IPS-NIHi7 (cell line): Measurements from ENCODE around the gene AEBP2.
"Not testable (repeated sequence)": the region's sequence is repeated elsewhere in the genome, so short reads cannot be mapped to it uniquely, and the experiment has no call there.

Source experiments
- DNase-seq: peaks from one replicate; pipeline ENCODE4 v3.0.0; 2012; ENCODE audit warnings: mixed read lengths; ENCODE audit errors: extremely low spot score

Gene AEBP2

DNA sequence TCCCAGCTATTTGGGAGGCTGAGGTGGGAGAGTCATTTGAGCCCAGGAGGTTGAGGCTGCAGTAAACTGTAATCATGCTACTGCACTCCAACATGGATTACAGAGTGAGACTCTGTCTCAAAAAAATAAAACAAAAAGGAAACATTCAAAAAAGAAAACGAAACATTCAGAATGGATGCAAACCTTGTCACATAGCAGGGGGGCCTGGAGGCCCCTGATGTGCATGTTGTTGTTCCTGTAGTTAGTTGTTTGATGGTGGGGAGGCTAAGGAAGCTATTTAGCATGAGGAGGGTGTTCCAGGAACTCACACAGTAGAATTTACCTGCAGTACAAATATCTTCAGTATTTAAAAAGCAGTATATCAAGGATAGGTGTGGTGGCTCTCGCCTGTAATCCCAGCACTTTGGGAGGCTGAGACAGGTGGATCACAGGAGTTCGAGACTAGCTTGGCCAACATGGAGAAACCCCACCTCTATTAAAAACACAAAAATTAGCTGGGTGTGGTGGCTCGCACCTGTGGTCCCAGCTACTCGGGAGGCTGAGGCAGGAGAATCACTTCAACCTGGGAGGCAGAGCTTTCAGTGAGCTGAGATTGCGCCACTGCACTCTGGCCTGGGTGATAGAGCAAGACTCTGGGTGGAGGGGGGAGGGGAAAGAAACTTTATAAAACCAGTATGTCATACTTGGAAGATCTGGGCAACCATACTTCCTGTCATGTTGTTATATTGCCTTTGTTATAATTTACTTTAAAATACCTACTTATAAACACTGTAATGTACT, 17.6 kb upstream of the AEBP2 start:
- no peak for DNase-seq

- DNase-seq, result no peak
These were observed 15.9 kb upstream of the AEBP2 start for GRCh38 chr12:19423166-19423930.

- no peak for DNase-seq
These were observed 11.0 kb upstream of the AEBP2 start for GRCh38 chr12:19428246-19428645.

GRCh38 chr12:19429491-19429890, 9.8 kb upstream of the AEBP2 start:
- not testable (repeated sequence) for DNase-seq

GRCh38 chr12:19430988-19431387, 8.3 kb upstream of the AEBP2 start:
- DNase-seq, result no peak

DNA sequence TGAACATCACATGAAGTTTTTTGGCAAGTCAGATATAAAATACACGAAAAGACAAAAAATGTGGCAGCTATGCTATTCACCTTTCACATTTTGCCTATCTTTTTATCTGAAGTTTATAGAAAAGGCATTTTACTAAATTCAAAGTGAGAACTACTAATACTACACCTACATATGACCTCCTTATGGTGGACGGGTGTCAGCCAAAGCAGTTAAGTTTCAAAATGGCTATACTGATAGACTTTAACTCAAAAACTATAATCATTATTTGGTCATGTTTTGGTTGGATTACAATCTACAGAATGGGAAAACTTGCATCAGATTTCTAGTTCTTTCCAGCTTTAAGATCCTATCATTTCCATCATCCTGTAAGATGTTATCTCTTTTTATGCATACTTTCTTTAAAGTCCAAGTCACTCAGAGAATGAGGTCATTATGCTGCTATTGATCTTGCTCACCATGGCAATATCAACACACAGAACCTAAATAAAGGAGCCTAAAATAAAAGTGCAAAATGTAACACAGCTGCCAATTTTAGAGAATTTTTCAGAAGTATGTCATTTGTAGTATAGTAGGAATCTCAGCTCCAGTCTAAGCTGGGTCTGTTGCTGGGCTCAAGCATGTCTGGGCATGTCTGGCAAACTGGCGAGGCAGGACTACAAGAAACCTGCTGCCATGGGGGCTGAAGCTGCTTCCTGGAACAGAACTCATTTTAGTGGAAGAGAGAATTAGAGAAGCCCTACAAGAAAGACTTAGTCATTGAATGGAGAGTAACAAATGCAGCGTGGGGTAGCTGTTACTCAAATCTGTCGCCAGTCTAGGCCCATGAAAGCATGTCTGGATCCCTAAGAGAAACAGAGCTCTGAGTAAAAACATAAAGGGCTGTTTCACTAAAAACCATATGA, 7.6 kb upstream of the AEBP2 start:
- DNase-seq, result no peak

- no peak for DNase-seq
These were observed 6.8 kb upstream of the AEBP2 start for GRCh38 chr12:19432309-19433170.

GRCh38 chr12:19434538-19434937, 4.8 kb upstream of the AEBP2 start:
- no peak for DNase-seq

GRCh38 chr12:19435831-19436497, 3.3 kb upstream of the AEBP2 start:
- no peak for DNase-seq

- DNase-seq, result no peak
These were observed 2.4 kb upstream of the AEBP2 start for GRCh38 chr12:19436931-19437330.

DNA sequence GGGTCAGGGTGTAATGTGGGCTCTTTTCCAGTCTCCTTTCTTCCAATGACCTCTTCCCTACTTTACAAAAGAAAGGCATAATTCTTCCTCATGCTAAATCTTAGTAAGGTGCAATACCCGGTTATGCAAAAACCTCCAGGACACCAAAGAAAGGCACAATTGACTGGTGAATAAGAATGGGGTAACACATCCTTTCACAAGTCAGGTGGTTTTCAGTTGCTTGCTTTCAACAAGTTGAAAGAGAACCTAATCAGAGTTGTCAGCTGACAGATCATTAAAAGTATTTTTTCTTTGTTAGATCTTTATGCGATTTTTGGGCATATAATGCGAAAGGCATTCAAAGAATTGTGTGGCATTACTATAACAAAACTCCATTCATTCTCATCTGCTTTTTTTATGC, 1.3 kb upstream of the AEBP2 start:
- peak; percentile 28 for DNase-seq

- DNase-seq, result peak; percentile 36
These were observed 947 bp downstream of the AEBP2 start for GRCh38 chr12:19440019-19440858.

- DNase-seq, result no peak
These were observed 1.6 kb downstream of the AEBP2 start for GRCh38 chr12:19440916-19441315.

- DNase-seq, result no peak
These were observed 4.3 kb downstream of the AEBP2 start for GRCh38 chr12:19443585-19443984.

DNA sequence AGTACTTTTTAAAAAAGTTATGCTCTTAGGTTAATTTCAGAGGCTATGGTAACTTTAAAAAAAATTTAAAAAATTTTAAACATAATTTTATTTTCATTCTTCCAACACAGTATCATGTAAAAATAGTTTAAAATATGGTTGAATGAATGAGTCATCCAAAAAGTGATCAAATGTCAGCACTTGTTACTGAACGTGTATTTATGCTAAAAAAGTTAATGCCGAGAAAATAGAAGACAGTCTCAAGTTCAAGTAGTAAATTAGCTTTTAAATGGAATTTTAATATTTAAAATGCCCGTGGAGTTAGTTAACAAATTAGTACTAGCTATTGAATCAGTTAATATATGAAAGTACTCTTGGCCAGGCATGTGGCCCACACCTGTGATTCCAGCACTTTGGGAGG, 4.8 kb downstream of the AEBP2 start:
- no peak for DNase-seq

DNA sequence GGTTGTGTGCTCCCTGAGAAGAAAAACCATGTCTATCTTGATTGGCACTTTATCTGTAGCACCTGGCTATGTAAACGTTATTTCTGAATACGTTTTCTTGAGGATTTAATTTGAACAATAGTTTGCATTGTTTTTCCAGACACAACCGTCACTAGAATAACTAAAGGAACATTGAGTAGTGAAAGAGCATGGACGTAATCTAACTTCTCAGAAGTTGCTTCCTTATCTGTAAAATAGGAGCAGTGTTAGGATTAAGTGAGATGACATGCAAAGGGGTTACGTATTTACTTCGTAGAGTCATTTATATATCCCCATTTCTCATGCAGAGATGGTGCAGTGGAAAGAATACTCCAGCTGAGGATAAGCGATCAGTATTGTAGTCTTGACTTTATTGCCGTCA, 8.1 kb downstream of the AEBP2 start:
- no peak for DNase-seq

GRCh38 chr12:19449814-19450213, 10.5 kb downstream of the AEBP2 start:
- DNase-seq, result no peak

DNA sequence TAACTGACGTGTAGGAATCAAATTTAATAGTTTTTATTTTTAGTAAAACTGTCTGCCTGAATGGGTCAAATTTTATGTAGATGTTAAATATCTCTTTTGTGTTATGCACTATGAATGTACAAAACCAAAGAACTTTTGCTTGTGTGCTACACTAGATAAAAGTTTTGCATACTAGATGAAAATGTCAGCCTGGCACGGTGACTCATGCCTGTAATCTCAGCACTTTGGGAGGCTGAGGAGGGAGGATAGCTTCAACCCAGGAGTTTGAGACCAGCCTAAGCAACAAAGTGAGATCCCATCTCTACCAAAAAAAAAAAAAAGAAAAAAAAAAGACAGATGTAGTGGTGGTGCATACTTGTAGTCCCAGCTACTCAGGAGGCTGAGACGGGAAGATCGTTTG, 11.1 kb downstream of the AEBP2 start:
- DNase-seq, result no peak

- peak; percentile 15 for DNase-seq
These were observed 11.9 kb downstream of the AEBP2 start for GRCh38 chr12:19451196-19451595.

GRCh38 chr12:19453961-19454360, 14.7 kb downstream of the AEBP2 start:
- no peak for DNase-seq
